HepG2 (cell line): ENCODE measurements around the gene PEX10. TPM values are rescaled to one million over a fixed set of nuclear protein-coding genes. Genes with fewer than 3 reads are reported as not detected.
A peak's percentile ranks its signal among the peaks of the same experiment; 100 is the strongest.

Source experiments
- ATAC-seq: fragments of 200-7000 bp; cut with Tn5 transposase; 3 replicates; pipeline ENCODE4 v1.9.1; 2020; ENCODE audit warnings: mild to moderate bottlenecking, moderate library complexity
- BruUV-seq: library from RNA; stranded (reverse); fragments of 400-500 nt; replicated peaks from 2 replicates; lab custom pipeline; 2021; lab: Mats Ljungman, UMichigan
- CTCF ChIA-PET: fragments of 300-600 bp; formaldehyde crosslinking; extraction: SDS; loops from one replicate; lab custom pipeline; 2021; ENCODE audit warnings: low total read pairs, inconsistent platforms, low intra/inter-chr PET ratio; lab: Yijun Ruan, JAX
- POLR2A ChIA-PET: fragments of 350-600 bp; sonication (Branson Sonifier 250); formaldehyde crosslinking; loops from one replicate; lab custom pipeline; 2020; ENCODE audit warnings: antibody characterized with exemption, inconsistent platforms; lab: Yijun Ruan, JAX
- DNase-seq: peaks from one replicate; pipeline ENCODE4 v3.0.0-alpha.2; 2015; ENCODE audit warnings: low spot score
- FAIRE-seq: peaks from 3 replicates; lab custom pipeline; 2011; peaks lifted over from hg19 to GRCh38; lab: Jason Lieb, UNC
- H2AFZ ChIP-seq: one replicate; pipeline ENCODE4 v1.6.1; 2011; ENCODE audit warnings: low read length, inconsistent platforms
- H3K27ac ChIP-seq: fragments of 300-600 bp; 3 replicates; pipeline ENCODE4 v1.8.0; 2011; ENCODE audit warnings: mixed run types, mild to moderate bottlenecking, mixed read lengths, low read length, inconsistent platforms; ENCODE audit not compliant: insufficient read depth; ENCODE audit errors: extremely low read length
- H3K27me3 ChIP-seq, 2 experiments: fragments of 200-600 bp in 1 of 2; 2 replicates in 1 of 2; 3 replicates in 1 of 2; pipeline versions ENCODE4 v1.6.0 to v1.8.0; 2011; ENCODE audit warnings: low read length in 2 of 2, mild to moderate bottlenecking in 2 of 2, moderate library complexity in 2 of 2, inconsistent platforms in 1 of 2; ENCODE audit not compliant: insufficient read depth in 2 of 2, control insufficient read depth in 1 of 2
- H3K36me3 ChIP-seq, 2 experiments: fragments of 200-600 bp in 1 of 2; replicated peaks in 1 of 2; 2 replicates in 1 of 2; 3 replicates in 1 of 2; pipeline versions ENCODE4 v1.5.1 to v1.8.0; 2011; ENCODE audit warnings: low read length in 2 of 2, inconsistent platforms in 1 of 2; ENCODE audit not compliant: insufficient read depth in 2 of 2, control insufficient read depth in 1 of 2
- H3K4me1 ChIP-seq: 2 replicates; pipeline ENCODE4 v1.5.1; 2012; ENCODE audit warnings: low read length, inconsistent platforms; ENCODE audit not compliant: insufficient read depth
- H3K4me2 ChIP-seq: 2 replicates; pipeline ENCODE4 v1.6.0; 2011; ENCODE audit warnings: low read depth, low read length, inconsistent platforms
- H3K4me3 ChIP-seq, 3 experiments: fragments of 200-600 bp in 1 of 3; sonication (generic), shearing (Covaris generic) in 1 of 3; replicated peaks in 1 of 3; 2 replicates each; pipeline ENCODE4 v1.5.1; 2011 to 2016; ENCODE audit warnings: low read length in 3 of 3, inconsistent platforms in 2 of 3, low read depth in 2 of 3, mild to moderate bottlenecking in 2 of 3, control low read depth in 1 of 3, mixed read lengths in 1 of 3; ENCODE audit not compliant: insufficient read depth in 1 of 3
- H3K79me2 ChIP-seq: one replicate; pipeline ENCODE4 v1.6.1; 2011; ENCODE audit warnings: low read length, inconsistent platforms; ENCODE audit not compliant: insufficient read depth
- H3K9ac ChIP-seq: 2 replicates; pipeline ENCODE4 v1.6.0; 2011; ENCODE audit warnings: mild to moderate bottlenecking, low read depth, low read length, inconsistent platforms; ENCODE audit not compliant: insufficient read depth
- H3K9me3 ChIP-seq: 2 replicates; pipeline ENCODE4 v1.5.1; 2012; ENCODE audit warnings: mild to moderate bottlenecking, low read length
- H4K20me1 ChIP-seq: 2 replicates; pipeline ENCODE4 v1.6.0; 2011; ENCODE audit warnings: inconsistent platforms, mild to moderate bottlenecking, low read length, moderate library complexity; ENCODE audit not compliant: insufficient read depth
- ADNP ChIP-seq: sonication (generic); formaldehyde crosslinking; IDR thresholded peaks from 2 replicates; pipeline ENCODE4 v1.4.0; 2020; ENCODE audit warnings: missing genetic modification reagents
- AKNA ChIP-seq: sonication (generic); formaldehyde crosslinking; IDR thresholded peaks from 2 replicates; pipeline ENCODE4 v1.4.0; 2020; ENCODE audit warnings: missing genetic modification reagents, borderline replicate concordance
- MBNL3 ChIP-seq: fragments of 250-450 bp; sonication (Bioruptor Pico); conservative IDR thresholded peaks from 2 replicates; pipeline ENCODE4 v1.8.0; 2022; ENCODE audit warnings: mild to moderate bottlenecking, inconsistent platforms
- NBN ChIP-seq: fragments of 450-650 bp; conservative IDR thresholded peaks from 2 replicates; pipeline ENCODE4 v1.6.1; 2017
- NFYB ChIP-seq: sonication (generic); formaldehyde crosslinking; IDR thresholded peaks from 2 replicates; pipeline ENCODE4 v1.4.0; 2020; ENCODE audit warnings: missing genetic modification reagents
- NR3C1 ChIP-seq: sonication (generic); formaldehyde crosslinking; IDR thresholded peaks from 2 replicates; pipeline ENCODE4 v1.4.0; 2020; ENCODE audit warnings: missing genetic modification reagents
- RARA ChIP-seq: IDR thresholded peaks from 2 replicates; pipeline ENCODE4 v1.6.1; 2016; ENCODE audit warnings: missing genetic modification reagents, missing compliant biosample characterization
- SP140L ChIP-seq: sonication (generic); formaldehyde crosslinking; IDR thresholded peaks from 2 replicates; pipeline ENCODE4 v1.4.0; 2020; ENCODE audit warnings: missing genetic modification reagents, borderline replicate concordance
- SRY ChIP-seq: sonication (generic); formaldehyde crosslinking; IDR thresholded peaks from 2 replicates; pipeline ENCODE4 v1.8.0; 2022; ENCODE audit warnings: mild to moderate bottlenecking, missing genetic modification reagents
- TCF12 ChIP-seq, 2 experiments: fragments of 450-650 bp in 1 of 2; sonication (generic) in 1 of 2; formaldehyde crosslinking in 1 of 2; IDR thresholded peaks; 2 replicates each; pipeline versions ENCODE4 v1.6.1 to v1.8.0; 2017 to 2022; ENCODE audit warnings: antibody characterized with exemption in 1 of 2, mild to moderate bottlenecking in 1 of 2, missing genetic modification reagents in 1 of 2, moderate library complexity in 1 of 2
- TCF7L2 ChIP-seq: IDR thresholded peaks from 2 replicates; pipeline ENCODE4 v1.6.1; 2011; ENCODE audit warnings: mild to moderate bottlenecking, low read depth, low read length, moderate library complexity
- ZBTB38 ChIP-seq: sonication (generic); formaldehyde crosslinking; IDR thresholded peaks from 2 replicates; pipeline ENCODE4 v1.5.1; 2020; ENCODE audit warnings: mild to moderate bottlenecking, missing genetic modification reagents
- ZMYM2 ChIP-seq: sonication (generic); formaldehyde crosslinking; IDR thresholded peaks from 2 replicates; pipeline ENCODE4 v1.8.0; 2022; ENCODE audit warnings: mild to moderate bottlenecking, missing genetic modification reagents
- ZNF205 ChIP-seq: IDR thresholded peaks from 2 replicates; pipeline ENCODE4 v1.6.1; 2018; ENCODE audit warnings: missing biosample characterization, missing genetic modification reagents
- ZNF326 ChIP-seq: sonication (generic); formaldehyde crosslinking; IDR thresholded peaks from 2 replicates; pipeline ENCODE4 v1.4.0; 2020; ENCODE audit warnings: missing genetic modification reagents, borderline replicate concordance
- ZNF687 ChIP-seq: sonication (generic); formaldehyde crosslinking; IDR thresholded peaks from 2 replicates; pipeline ENCODE4 v1.5.1; 2020; ENCODE audit warnings: mild to moderate bottlenecking, missing genetic modification reagents, moderate library complexity
- ZNF780A ChIP-seq: sonication (generic); formaldehyde crosslinking; IDR thresholded peaks from 2 replicates; pipeline ENCODE4 v1.8.0; 2022; ENCODE audit warnings: mild to moderate bottlenecking, missing genetic modification reagents, moderate library complexity
- ZZZ3 ChIP-seq: sonication (generic); formaldehyde crosslinking; IDR thresholded peaks from 2 replicates; pipeline ENCODE4 v1.4.0; 2020; ENCODE audit warnings: missing genetic modification reagents, mild to moderate bottlenecking, borderline replicate concordance
- WGBS: methylation state at CpG from one replicate; pipeline ENCODE4 v1.1.6; 2017; ENCODE audit warnings: low lambda C conversion rate; 5-methylcytosine and 5-hydroxymethylcytosine counted together
- in situ Hi-C: cut with HindIII; loops from 2 replicates; pipeline ENCODE4 v1.10.0; 2017; ENCODE audit warnings: low pct_unique_long_range_greater_than_20kb; ENCODE audit not compliant: extremely low pct_ligation_motif_present
- intact Hi-C: fragments of 100-400 bp; cut with micrococcal nuclease; formaldehyde crosslinking; loops from one replicate; pipeline ENCODE4 v1.10.0; 2022; ENCODE audit not compliant: unreplicated experiment
- polyA plus RNA-seq, 8 experiments: library from polyadenylated mRNA; depleted of rRNA in 3 of 8; stranded (reverse) in 7 of 8; unstranded in 1 of 8; fragments of >200 nt; fragmentation: Illumina TruSeq in 4 of 8; extraction: Trizol in 4 of 8; gene quantifications; 2 replicates each; pipeline versions ENCODE4 v1.2.1 to v1.2.3, GENCODE V29; 2011 to 2016; ENCODE audit warnings: low read depth in 4 of 8, missing spikeins in 1 of 8, mixed read lengths in 1 of 8; ENCODE audit not compliant: insufficient read depth in 1 of 8
- total RNA-seq, 5 experiments: library from RNA; depleted of rRNA; stranded (reverse); fragments of >200 nt; fragmentation: Illumina TruSeq; extraction: Trizol; gene quantifications; 2 replicates each; pipeline ENCODE4 v1.2.3, GENCODE V29; 2016; ENCODE audit warnings: low read depth in 1 of 5

Gene PEX10
- total and polyA plus RNA-seq, 2 of the 13 experiments (the other 11 are each of a cell fraction or from before 2014, with no cell fraction given), result 16.1 to 39.6 TPM

GRCh38 chr1:2393471-2393877, 18.9 kb downstream of the PEX10 start:
- H3K4me3 ChIP-seq, result peak overlapping the region in 2 of 3 experiments; percentile 14 to 32; a peak in 4 of 6 replicates
- CTCF ChIA-PET, result no interaction called here
- H3K4me2 ChIP-seq, result peak overlapping the region; percentile 92
- in situ Hi-C loops, result no loop called here
- peaks cover 36% of the 10 kb centered on the region for H3K79me2 ChIP-seq
- H3K4me1 ChIP-seq, result peaks cover 34% of the 10 kb centered on the region
- intact Hi-C loops, result no loop called here
- POLR2A ChIA-PET, result interaction anchor here (0.7 to 1.2 kb wide), 3 partner anchors 19 to 198 kb away, joined by 3 read pairs; partner anchors contain the start of gene PEX10
- H4K20me1 ChIP-seq, result peaks cover 8% of the 10 kb centered on the region; the same call in 1 of the 2 replicates
- H3K36me3 ChIP-seq, result peaks cover 16 to 31% of the 10 kb centered on the region in 2 experiments
- H3K27me3 ChIP-seq, result no peaks in the 10 kb centered on the region; a peak in 1 of 5 replicates
- H3K27ac ChIP-seq, result peak overlapping the region; percentile 54
- FAIRE-seq (no peak), DNase-seq (peak; percentile 42), ATAC-seq (no peak)
- H3K9me3 ChIP-seq, result no peaks in the 10 kb centered on the region
- 31% methylated on average over 6 of the region's 9 CpGs for WGBS
- no TSS peak for BruUV-seq
- H2AFZ ChIP-seq, result no peak overlapping the region
- H3K9ac ChIP-seq, result peak overlapping the region; percentile 85
- TF ChIP-seq ZNF205 (CRISPR knock-in tag), result no peak
- TF ChIP-seq NBN, result no peak
- peak; percentile 9; the same call in 1 of the 2 replicates for TF ChIP-seq ZNF687
- no peak for TF ChIP-seq AKNA (CRISPR knock-in tag)
- TF ChIP-seq NR3C1 (CRISPR knock-in tag), result no peak
- no peak for TF ChIP-seq TCF7L2
- TF ChIP-seq SRY (CRISPR knock-in tag), result no peak
- TF ChIP-seq NFYB (CRISPR knock-in tag), result no peak
- no peak for TF ChIP-seq RARA (CRISPR knock-in tag)
- TF ChIP-seq ZBTB38 (CRISPR knock-in tag), result peak; percentile 73
- TF ChIP-seq SP140L (CRISPR knock-in tag), result no peak
- no peak for TF ChIP-seq ZNF780A
- no peak for TF ChIP-seq MBNL3 (CRISPR knock-in tag)
- 0 out of 2 replicates have a peak, but pooled peaks have one; percentile 46 for TF ChIP-seq ADNP
- peak; percentile 64; the same call in 1 of the 2 replicates for TF ChIP-seq ZMYM2 (CRISPR knock-in tag)
- no peak for TF ChIP-seq ZZZ3 (CRISPR knock-in tag)
- TF ChIP-seq ZNF326 (CRISPR knock-in tag), result no peak
- no peak for TF ChIP-seq TCF12 (IDR thresholded peaks at IDR 0.05)
- TF ChIP-seq TCF12 (CRISPR knock-in tag; IDR thresholded peaks at IDR 0.05), result no peak
